ENCODE measurements around the gene NUDT16L1. TPM values are rescaled to one million over a fixed set of nuclear protein-coding genes. Genes with fewer than 3 reads are reported as not detected.

NUDT16L1 gene
- polyA plus RNA-seq, 1 donor (not counting 4 experiments of a cell fraction or from before 2014, with no cell fraction given) = 23.0 TPM

- H3K27me3 ChIP-seq (ENCODE audit: control insufficient read depth, extremely low read depth, insufficient read depth, low read length) = no peaks in the 10 kb centered on the region
- FAIRE-seq (no peak), DNase-seq (ENCODE audit: low read depth, low spot score) (no peak)
- peaks cover 6 to 13% of the 10 kb centered on the region in 2 experiments for H3K36me3 ChIP-seq (ENCODE audit: control insufficient read depth in 2 of 2, extremely low read depth in 1 of 2, insufficient read depth in 2 of 2, low read length in 2 of 2)
- H3K4me2 ChIP-seq (ENCODE audit: control insufficient read depth, extremely low read depth, insufficient read depth, low read depth, low read length) = no peak overlapping the region
- H3K9me3 ChIP-seq (ENCODE audit: control insufficient read depth, low read depth, low read length) = no peaks in the 10 kb centered on the region
- peaks cover 18% of the 10 kb centered on the region for H3K4me1 ChIP-seq (ENCODE audit: control insufficient read depth, extremely low read depth, insufficient read depth, low read length)
- H3K9ac ChIP-seq (ENCODE audit: control insufficient read depth, extremely low read depth, insufficient read depth, low read length) = no peak overlapping the region
- H3K4me3 ChIP-seq (ENCODE audit: control insufficient read depth in 2 of 3, extremely low read depth in 1 of 3, insufficient read depth in 2 of 3, low read depth in 1 of 3, low read length in 3 of 3) = no peak overlapping the region
- H2AFZ ChIP-seq (ENCODE audit: control insufficient read depth, low read length) = no peak overlapping the region
- TF ChIP-seq CTCF (optimal IDR thresholded peaks at IDR 0.05 in 1 of 3, IDR thresholded peaks at IDR 0.05 in 1 of 3, conservative IDR thresholded peaks at IDR 0.05 in 1 of 3; ENCODE audit: extremely low read depth in 1 of 3, insufficient read depth in 2 of 3, low read length in 3 of 3) = no peak
- TF ChIP-seq EZH2 (IDR thresholded peaks at IDR 0.05; ENCODE audit: low read length) = no peak
- no peaks in the 10 kb centered on the region for H3K9me1 ChIP-seq (ENCODE audit: control insufficient read depth, extremely low read depth, insufficient read depth, low read length)
- H4K20me1 ChIP-seq (ENCODE audit: control insufficient read depth, extremely low read depth, insufficient read depth, low read length) = no peaks in the 10 kb centered on the region
- no peaks in the 10 kb centered on the region for H3K79me2 ChIP-seq (ENCODE audit: control insufficient read depth, insufficient read depth, low read length)
- dilution Hi-C loops (cut with MboI; ENCODE audit: extremely low pct_ligation_motif_present, low sequenced_read_pairs) = no loop called here
- no peak overlapping the region for H3K27ac ChIP-seq (ENCODE audit: control insufficient read depth, insufficient read depth, low read length)
These were observed 14.8 kb upstream of the NUDT16L1 start for GRCh38 chr16:4678596-4678995.

- no peak for FAIRE-seq
- no peaks in the 10 kb centered on the region for H3K9me3 ChIP-seq (ENCODE audit: control insufficient read depth, low read depth, low read length)
- no peak overlapping the region for H2AFZ ChIP-seq (ENCODE audit: control insufficient read depth, low read length)
- H4K20me1 ChIP-seq (ENCODE audit: control insufficient read depth, extremely low read depth, insufficient read depth, low read length) = no peaks in the 10 kb centered on the region
- peak overlapping the region; percentile 93 for H3K4me2 ChIP-seq (ENCODE audit: control insufficient read depth, extremely low read depth, insufficient read depth, low read depth, low read length)
- peak overlapping the region; percentile 73 for H3K9ac ChIP-seq (ENCODE audit: control insufficient read depth, extremely low read depth, insufficient read depth, low read length)
- dilution Hi-C loops (cut with MboI; ENCODE audit: extremely low pct_ligation_motif_present, low sequenced_read_pairs) = no loop called here
- peak overlapping the region in 2 of 3 experiments; percentile 51 to 68 for H3K4me3 ChIP-seq (ENCODE audit: control insufficient read depth in 2 of 3, extremely low read depth in 1 of 3, insufficient read depth in 2 of 3, low read depth in 1 of 3, low read length in 3 of 3)
- H3K4me1 ChIP-seq (ENCODE audit: control insufficient read depth, extremely low read depth, insufficient read depth, low read length) = peaks cover 22% of the 10 kb centered on the region
- TF ChIP-seq EZH2 (IDR thresholded peaks at IDR 0.05; ENCODE audit: low read length) (no peak), CTCF (optimal IDR thresholded peaks at IDR 0.05 in 1 of 3, IDR thresholded peaks at IDR 0.05 in 1 of 3, conservative IDR thresholded peaks at IDR 0.05 in 1 of 3; ENCODE audit: extremely low read depth in 1 of 3, insufficient read depth in 2 of 3, low read length in 3 of 3) (no peak)
- H3K79me2 ChIP-seq (ENCODE audit: control insufficient read depth, insufficient read depth, low read length) = no peaks in the 10 kb centered on the region
- no peaks in the 10 kb centered on the region for H3K9me1 ChIP-seq (ENCODE audit: control insufficient read depth, extremely low read depth, insufficient read depth, low read length)
- peaks cover 6 to 17% of the 10 kb centered on the region in 2 experiments for H3K36me3 ChIP-seq (ENCODE audit: control insufficient read depth in 2 of 2, extremely low read depth in 1 of 2, insufficient read depth in 2 of 2, low read length in 2 of 2)
- no peaks in the 10 kb centered on the region for H3K27me3 ChIP-seq (ENCODE audit: control insufficient read depth, extremely low read depth, insufficient read depth, low read length)
- no peak for DNase-seq (ENCODE audit: low read depth, low spot score)
- H3K27ac ChIP-seq (ENCODE audit: control insufficient read depth, insufficient read depth, low read length) = peak overlapping the region; percentile 64
These were observed 14.1 kb upstream of the NUDT16L1 start for GRCh38 chr16:4679156-4679849.
